22Rv1 (cell line): ENCODE measurements around the gene SLC25A6.
"Not testable (repeated sequence)": the region's sequence is repeated elsewhere in the genome, so short reads cannot be mapped to it uniquely, and the experiment has no call there.

Source experiments
- CTCF ChIP-seq: fragments of 450-650 bp; IDR thresholded peaks from 2 replicates; pipeline ENCODE4 v1.5.1; 2017; ENCODE audit warnings: mild to moderate bottlenecking
- ZFX ChIP-seq: fragments of 450-650 bp; IDR thresholded peaks from 2 replicates; pipeline ENCODE4 v1.6.1; 2017; ENCODE audit warnings: antibody characterized with exemption, borderline replicate concordance

- not testable (repeated sequence) for TF ChIP-seq CTCF, ZFX
Observed at GRCh38 chrX:1403867-1404266, 12.0 kb upstream of the SLC25A6 start.
